Left ventricle myocardium inferior (tissue), 1 donor: Measurements from ENCODE around the gene GATAD2B. TPM values are rescaled to one million over a fixed set of nuclear protein-coding genes. Genes with fewer than 3 reads are reported as not detected.

ENCODE experiments used
- DNase-seq: peaks from one replicate; pipeline ENCODE4 v3.0.0-alpha.2; 2020
- H3K27ac ChIP-seq: fragments of 200-600 bp; replicated peaks from 2 replicates; pipeline ENCODE4 v1.8.0; 2021
- H3K27me3 ChIP-seq: fragments of 200-600 bp; 2 replicates; pipeline ENCODE4 v1.8.0; 2021; ENCODE audit warnings: low read depth
- H3K36me3 ChIP-seq: fragments of 200-600 bp; 2 replicates; pipeline ENCODE4 v1.8.0; 2021
- H3K4me1 ChIP-seq: fragments of 200-600 bp; 2 replicates; pipeline ENCODE4 v1.8.0; 2021
- H3K4me3 ChIP-seq: fragments of 200-600 bp; 2 replicates; pipeline ENCODE4 v1.8.0; 2021; ENCODE audit warnings: mild to moderate bottlenecking, moderate library complexity
- H3K9me3 ChIP-seq: fragments of 200-600 bp; replicated peaks from 2 replicates; pipeline ENCODE4 v1.8.0; 2021
- CTCF ChIP-seq: fragments of 200-600 bp; IDR thresholded peaks from 2 replicates; pipeline ENCODE4 v1.8.0; 2021; ENCODE audit warnings: antibody characterized with exemption, mild to moderate bottlenecking, borderline replicate concordance
- intact Hi-C: fragments of 100-400 bp; cut with micrococcal nuclease; formaldehyde crosslinking; loops from one replicate; pipeline ENCODE4 v1.11.0; 2022
- total RNA-seq: library from RNA; stranded (reverse); fragmentation: NEBNext Ultra II Directional; extraction: Animal tissue kit (Norgen Biotek cat#: 25700); gene quantifications from one replicate; pipeline ENCODE4 v1.2.1, GENCODE V29; 2021
- donor health status: DM: no; HTN: yes; CAD: no; lungs with severe emphysema.

The GATAD2B gene
- total RNA-seq, 1 donor from 2014 or later = 35.4 TPM

- no peak overlapping the region for H3K4me3 ChIP-seq
- no peak for DNase-seq
- intact Hi-C loops = no loop called here
These were observed 120.7 kb downstream of the GATAD2B start for GRCh38 chr1:153801786-153802697.

GRCh38 chr1:153801028-153801625, 121.6 kb downstream of the GATAD2B start:
- Histone ChIP-seq H3K27me3 (no peaks in the 10 kb centered on the region), H3K9me3 (no peaks in the 10 kb centered on the region), H3K4me3 (no peak overlapping the region), H3K27ac (no peak overlapping the region), H3K4me1 (peaks cover 40% of the 10 kb centered on the region), H3K36me3 (no peaks in the 10 kb centered on the region)
- TF ChIP-seq CTCF = no peak
- intact Hi-C loops = no loop called here
- no peak for DNase-seq

More at GRCh38 chr1:153801786-153802697, 120.7 kb downstream of the GATAD2B start:
- Histone ChIP-seq H3K9me3 (no peaks in the 10 kb centered on the region), H3K4me1 (peaks cover 42% of the 10 kb centered on the region), H3K27me3 (no peaks in the 10 kb centered on the region), H3K27ac (no peak overlapping the region), H3K36me3 (no peaks in the 10 kb centered on the region)
- TF ChIP-seq CTCF = no peak

- no peaks in the 10 kb centered on the region for H3K27me3 ChIP-seq
- no peak for DNase-seq
- H3K4me3 ChIP-seq = no peak overlapping the region
- intact Hi-C loops = no loop called here
- TF ChIP-seq CTCF = no peak
- peaks cover 34% of the 10 kb centered on the region for H3K4me1 ChIP-seq
- H3K36me3 ChIP-seq = no peaks in the 10 kb centered on the region
- no peak overlapping the region for H3K27ac ChIP-seq
- no peaks in the 10 kb centered on the region for H3K9me3 ChIP-seq
These were observed 122.3 kb downstream of the GATAD2B start for GRCh38 chr1:153800516-153800915.

GRCh38 chr1:153799566-153800465, 123.0 kb downstream of the GATAD2B start:
- intact Hi-C loops = loop anchor here (10.0 kb wide), 1 partner anchor 185 kb away; the partner anchor contains the start of gene RAB13
- H3K4me3 ChIP-seq = no peak overlapping the region
- no peaks in the 10 kb centered on the region for H3K36me3 ChIP-seq
- H3K27me3 ChIP-seq = no peaks in the 10 kb centered on the region
- H3K4me1 ChIP-seq = peaks cover 27% of the 10 kb centered on the region
- TF ChIP-seq CTCF = no peak
- no peak overlapping the region for H3K27ac ChIP-seq
- H3K9me3 ChIP-seq = no peaks in the 10 kb centered on the region
- no peak for DNase-seq

GRCh38 chr1:153799016-153799415, 123.8 kb downstream of the GATAD2B start:
- TF ChIP-seq CTCF = no peak
- Histone ChIP-seq H3K4me3 (no peak overlapping the region), H3K27ac (no peak overlapping the region), H3K27me3 (no peaks in the 10 kb centered on the region), H3K9me3 (no peaks in the 10 kb centered on the region), H3K36me3 (no peaks in the 10 kb centered on the region), H3K4me1 (peaks cover 19% of the 10 kb centered on the region)
- no peak for DNase-seq
- intact Hi-C loops = loop anchor here (10.0 kb wide), 1 partner anchor 186 kb away; the partner anchor contains the start of gene RAB13
